ENCODE data around the gene CST8. TPM values are rescaled to one million over a fixed set of nuclear protein-coding genes. Genes with fewer than 3 reads are reported as not detected.
"Not testable (repeated sequence)": the region's sequence is repeated elsewhere in the genome, so short reads cannot be mapped to it uniquely, and the experiment has no call there.

CST8 gene, protein sequence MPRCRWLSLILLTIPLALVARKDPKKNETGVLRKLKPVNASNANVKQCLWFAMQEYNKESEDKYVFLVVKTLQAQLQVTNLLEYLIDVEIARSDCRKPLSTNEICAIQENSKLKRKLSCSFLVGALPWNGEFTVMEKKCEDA
- not detected in 2 replicates for total RNA-seq (2014; rRNA removed; shearing (Covaris generic))

DNA sequence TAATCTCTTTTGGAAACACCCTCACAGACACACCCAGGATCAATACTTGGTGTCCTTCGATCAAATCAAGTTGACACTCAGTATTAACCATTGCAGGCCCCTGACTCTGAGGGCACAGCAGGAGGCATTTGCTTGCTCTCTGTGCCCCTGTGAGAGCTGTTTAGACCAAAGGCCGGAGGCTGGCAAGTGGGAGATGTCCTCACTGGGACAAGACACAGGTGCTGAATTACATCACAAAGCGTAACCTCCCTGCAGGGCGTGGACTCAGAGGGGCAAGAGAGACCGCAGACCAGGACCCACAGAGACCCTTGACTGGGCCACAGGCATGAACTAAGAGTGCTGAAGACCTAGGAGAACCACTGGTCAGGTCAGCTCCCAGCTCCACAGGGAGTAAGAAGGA is at the start of gene CST8:
TSS of gene CST8 (plus strand) at position 301 of the 400 bp plus-strand sequence. CDS start 551 bp downstream, outside the sequence.
- DNase-seq (ENCODE audit: low spot score), result no peak
- in situ Hi-C loops (cut with HindIII; ENCODE audit: low sequenced_read_pairs), result no loop called here

DNA sequence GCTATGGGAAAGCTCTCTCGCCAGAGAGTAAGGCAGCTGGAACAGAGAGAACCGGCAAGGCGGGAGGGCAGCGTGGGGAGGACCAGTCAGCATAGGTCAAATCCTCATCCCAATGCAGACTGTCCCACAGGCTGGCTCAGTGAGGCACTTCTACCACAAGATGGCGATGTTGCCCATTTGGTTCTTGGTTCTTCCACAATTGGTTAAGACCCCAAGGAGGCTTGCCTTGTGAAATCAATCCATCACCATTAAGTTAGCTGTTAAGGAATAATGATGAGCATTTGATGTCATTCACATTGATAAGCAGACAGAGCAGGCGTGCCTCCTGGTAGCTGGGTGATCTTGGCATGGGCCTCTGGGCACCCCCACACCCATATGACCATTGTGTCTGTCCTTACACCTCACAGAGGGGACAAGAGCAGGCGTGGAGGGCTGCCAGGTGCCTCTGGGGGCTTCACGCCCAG is 49.0 kb upstream of the CST8 start:
- peak; percentile 79 for DNase-seq (ENCODE audit: low spot score)
- in situ Hi-C loops (cut with HindIII; ENCODE audit: low sequenced_read_pairs), result no loop called here

DNA sequence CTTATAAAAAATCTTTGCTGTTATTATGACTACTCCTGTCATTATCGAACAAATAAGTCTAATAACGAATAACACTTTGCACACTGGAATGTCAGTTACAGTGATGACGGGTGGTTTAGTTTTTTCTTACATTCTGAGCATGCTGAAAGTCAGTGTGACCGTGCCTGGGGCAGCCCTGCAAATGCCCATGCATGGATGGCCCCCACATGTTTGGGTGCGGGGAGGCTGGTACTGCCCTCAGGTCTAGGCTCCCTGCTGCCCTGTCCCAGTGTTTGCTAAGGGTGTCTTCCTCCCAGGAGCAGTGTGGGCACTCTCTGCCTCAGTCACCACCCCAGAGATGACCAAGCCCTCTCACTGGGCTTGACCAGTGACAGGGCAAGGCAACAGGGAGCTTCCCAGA is 48.5 kb upstream of the CST8 start:
- in situ Hi-C loops (cut with HindIII; ENCODE audit: low sequenced_read_pairs), result no loop called here
- no peak for DNase-seq (ENCODE audit: low spot score)

DNA sequence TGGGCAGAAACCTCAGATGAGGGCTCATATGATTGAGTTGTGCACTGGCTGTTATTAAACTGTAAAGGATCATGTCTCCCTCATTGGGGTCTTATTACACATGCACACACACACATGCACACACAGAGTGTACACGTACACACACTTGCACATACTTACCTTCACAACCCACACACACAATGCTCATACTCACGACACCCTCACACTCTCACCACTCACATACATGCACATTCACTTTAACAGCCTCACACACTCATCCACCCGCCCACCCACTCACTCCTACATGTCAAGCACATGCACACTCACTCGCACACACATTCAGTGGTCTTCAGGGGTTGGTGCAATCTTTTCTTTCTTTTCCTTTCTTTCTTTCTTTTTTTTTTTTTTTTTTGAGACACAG is 46.1 kb upstream of the CST8 start:
- no peak for DNase-seq (ENCODE audit: low spot score)
- in situ Hi-C loops (cut with HindIII; ENCODE audit: low sequenced_read_pairs), result no loop called here

DNA sequence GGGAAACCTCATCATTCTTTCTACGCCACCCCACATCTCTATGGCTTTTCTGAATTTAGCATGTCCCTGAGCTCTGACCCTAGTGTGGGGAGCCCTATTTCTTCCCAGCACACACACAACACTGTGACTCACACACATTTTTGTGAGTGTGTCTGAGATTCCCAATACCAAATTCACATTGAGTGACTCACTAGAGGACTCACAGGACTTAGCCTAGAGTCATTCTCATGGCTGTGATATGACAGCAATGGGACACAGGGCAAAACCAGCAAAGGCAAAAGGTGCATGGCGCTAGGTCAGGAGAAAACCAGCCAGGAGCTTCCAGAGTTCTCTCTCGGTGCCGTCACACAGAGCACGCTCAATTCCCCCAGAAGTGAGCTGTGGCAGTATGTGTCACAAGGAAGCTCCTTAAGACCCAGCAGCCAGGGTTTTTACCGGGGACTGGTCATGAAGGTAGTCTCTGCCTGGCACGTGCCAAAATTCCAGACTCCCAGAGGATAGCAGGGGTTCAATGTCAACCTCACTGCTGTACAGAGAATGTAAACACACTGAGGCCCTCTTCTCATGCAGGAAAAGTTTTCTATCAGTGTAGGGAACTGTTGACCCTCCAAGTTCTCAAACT is 45.2 kb upstream of the CST8 start:
- DNase-seq (ENCODE audit: low spot score), result no peak

DNA sequence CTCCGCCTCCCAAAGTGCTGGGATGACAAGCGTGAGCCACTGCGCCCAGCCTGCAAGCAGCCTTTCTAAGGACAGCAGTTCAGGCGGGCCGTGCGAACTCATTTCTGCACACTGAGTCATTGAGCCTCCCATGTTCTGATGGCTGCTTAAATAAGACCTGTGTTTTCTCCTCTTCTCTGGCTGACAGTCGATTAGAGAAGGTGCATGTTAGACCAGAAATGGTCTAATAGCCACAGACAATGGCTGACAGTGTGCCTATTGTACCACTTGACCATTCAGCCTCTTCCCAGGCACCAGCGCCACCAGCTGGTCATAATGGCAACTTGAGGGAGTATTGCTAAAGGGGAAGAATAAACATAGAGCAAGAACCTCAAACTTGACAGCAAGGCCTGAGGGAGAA is 44.4 kb upstream of the CST8 start:
- in situ Hi-C loops (cut with HindIII; ENCODE audit: low sequenced_read_pairs), result no loop called here
- DNase-seq (ENCODE audit: low spot score), result peak; percentile 42

More for the DNA sequence above, 45.2 kb upstream of the CST8 start:
- in situ Hi-C loops (cut with HindIII; ENCODE audit: low sequenced_read_pairs), result no loop called here

DNA sequence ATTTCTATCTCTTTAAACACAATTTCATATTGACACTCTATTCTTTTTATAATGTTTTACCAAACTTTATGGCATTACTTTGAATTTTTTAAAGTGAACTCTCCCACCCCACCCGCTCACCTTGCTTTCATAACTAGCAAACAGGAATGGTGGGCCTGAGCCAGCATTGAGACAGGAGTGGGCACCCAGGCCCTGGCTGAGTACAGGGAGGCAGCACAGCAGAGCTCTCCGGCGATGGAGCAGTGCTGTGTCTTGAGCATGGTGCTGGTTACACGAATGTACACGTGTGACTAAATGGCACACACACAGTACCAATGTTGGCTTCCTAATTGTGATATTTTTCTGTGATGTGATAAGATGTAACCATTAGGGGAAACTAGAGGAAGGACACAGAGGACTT is 42.8 kb upstream of the CST8 start:
- in situ Hi-C loops (cut with HindIII; ENCODE audit: low sequenced_read_pairs), result no loop called here
- DNase-seq (ENCODE audit: low spot score), result no peak

DNA sequence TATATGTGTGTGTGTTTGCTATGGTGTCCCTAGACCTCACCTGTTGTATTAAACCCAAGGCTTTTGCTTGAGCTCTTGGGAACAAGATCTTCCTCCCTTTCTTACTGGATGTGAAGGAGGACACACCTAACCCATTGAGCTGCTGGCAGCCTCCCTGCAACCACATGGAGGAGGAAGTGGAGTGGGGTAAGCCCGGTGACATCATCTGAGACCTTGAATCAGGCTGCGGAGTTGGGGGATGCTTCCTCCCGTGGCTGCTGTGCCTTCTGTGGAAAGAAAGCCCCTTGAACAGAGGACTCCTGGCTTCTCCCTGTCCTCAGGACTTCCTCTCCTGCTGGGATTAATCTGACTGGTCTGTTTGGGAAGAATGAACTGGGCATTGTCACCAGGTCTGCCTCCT is 41.5 kb upstream of the CST8 start:
- in situ Hi-C loops (cut with HindIII; ENCODE audit: low sequenced_read_pairs), result no loop called here
- DNase-seq (ENCODE audit: low spot score), result no peak

DNA sequence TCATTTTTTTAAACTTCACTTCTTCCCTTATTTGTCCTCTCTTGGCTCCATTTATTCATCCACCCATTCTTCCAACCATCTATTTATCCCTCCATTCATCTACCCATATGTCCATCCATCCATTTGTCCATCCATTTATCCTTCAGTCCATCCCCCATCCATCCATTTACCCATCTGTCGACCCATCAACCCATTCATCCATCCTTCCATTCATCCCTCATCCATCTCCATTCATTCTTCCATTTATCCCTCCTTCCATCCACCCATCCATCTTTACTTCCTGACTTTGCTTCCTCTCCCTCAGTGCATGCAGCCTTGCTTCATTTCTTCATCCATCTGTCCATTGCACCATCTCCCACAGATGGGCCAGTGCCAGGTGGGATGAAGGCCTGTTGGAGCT is 40.0 kb upstream of the CST8 start:
- in situ Hi-C loops (cut with HindIII; ENCODE audit: low sequenced_read_pairs), result no loop called here
- DNase-seq (ENCODE audit: low spot score), result no peak

DNA sequence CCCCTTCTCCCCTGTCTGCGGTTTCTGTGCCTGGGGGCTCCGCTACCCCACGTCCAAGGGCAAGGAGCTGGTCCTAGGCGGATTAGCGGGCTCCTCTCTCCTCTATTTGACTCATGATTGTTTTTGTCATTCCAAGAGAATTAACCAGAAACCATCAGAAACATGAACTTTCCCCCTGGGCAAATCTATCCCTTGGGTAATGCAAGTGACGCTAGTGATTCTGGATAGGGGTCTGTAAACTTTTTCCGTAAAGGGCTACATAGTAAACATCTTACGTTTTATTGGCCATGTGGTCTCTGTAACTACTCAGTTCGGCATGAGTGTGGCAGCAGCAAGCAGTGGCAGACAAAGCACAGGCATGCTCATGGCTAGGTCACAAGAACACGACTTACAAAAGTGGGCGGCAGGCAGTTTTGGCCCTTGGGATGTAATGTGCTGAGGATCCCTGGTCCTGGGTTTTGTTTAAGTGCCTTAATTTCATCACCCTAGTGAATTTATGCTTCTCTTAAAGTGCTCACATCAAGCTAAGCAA is 38.9 kb upstream of the CST8 start:
- no peak for DNase-seq (ENCODE audit: low spot score)
- in situ Hi-C loops (cut with HindIII; ENCODE audit: low sequenced_read_pairs), result no loop called here

DNA sequence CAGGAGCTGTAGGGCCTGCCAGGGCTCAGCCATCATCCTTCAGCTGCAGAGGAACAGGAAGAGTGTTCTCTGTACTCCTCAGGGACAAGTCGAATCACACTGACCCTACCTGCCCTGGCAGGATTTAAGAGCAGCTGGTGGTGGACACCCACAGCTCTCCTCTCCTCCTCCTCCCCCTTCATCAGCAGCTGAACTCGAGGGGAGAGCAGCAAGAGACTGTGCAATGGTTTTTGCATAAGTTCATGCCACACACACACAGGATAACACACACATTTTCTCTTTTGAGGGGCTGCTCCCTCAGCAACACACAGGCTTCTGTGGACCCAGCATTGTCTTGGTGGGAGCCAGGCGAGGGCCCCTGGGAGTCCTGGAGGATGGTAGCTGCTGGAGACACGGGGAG is 38.1 kb upstream of the CST8 start, which contains the start of gene CST11:
TSS of gene CST11 (minus strand) at position 101 of the 400 bp plus-strand sequence. CDS start at position 36, 65 bp downstream.
- DNase-seq (ENCODE audit: low spot score), result no peak
- in situ Hi-C loops (cut with HindIII; ENCODE audit: low sequenced_read_pairs), result no loop called here

DNA sequence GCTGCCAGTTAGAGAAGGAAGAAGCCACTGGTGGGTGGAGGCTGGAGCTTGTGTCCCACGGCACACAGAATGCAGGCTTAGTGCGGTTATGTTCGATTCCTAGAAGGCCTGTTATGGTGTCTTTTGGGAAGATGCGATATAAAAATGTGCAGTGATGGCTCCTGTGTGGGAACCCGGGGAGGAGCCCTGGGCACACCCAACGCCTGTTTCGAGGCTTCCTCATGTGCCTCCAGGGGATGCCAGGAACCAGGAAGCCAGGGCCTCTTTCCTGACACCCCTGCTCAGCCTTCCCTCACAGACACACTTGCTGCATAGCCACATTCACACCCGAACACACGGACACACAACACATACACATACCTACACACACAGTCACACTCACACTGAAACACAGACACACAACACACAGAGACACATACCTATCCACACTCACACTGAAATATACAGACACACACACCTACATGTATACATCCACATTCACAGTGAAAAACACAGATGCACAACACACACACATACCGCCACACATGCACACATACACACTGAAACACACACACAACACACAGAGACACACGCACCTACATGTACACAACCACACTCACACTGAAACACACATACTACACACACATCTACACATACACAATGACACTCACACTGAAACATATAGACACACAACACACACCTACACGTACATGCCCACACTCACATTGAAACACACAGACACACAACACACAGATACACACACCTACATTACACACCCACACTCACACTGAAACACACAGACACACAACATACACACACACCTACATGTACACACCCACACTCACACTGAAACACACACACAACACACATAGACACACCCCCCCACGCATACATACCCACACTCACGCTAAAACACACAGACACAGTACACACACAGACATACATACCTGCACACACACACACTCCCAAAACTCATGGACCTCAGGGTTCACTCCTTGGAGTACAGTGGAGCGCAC is 37.1 kb upstream of the CST8 start:
- in situ Hi-C loops (cut with HindIII; ENCODE audit: low sequenced_read_pairs), result no loop called here
- no peak for DNase-seq (ENCODE audit: low spot score)

DNA sequence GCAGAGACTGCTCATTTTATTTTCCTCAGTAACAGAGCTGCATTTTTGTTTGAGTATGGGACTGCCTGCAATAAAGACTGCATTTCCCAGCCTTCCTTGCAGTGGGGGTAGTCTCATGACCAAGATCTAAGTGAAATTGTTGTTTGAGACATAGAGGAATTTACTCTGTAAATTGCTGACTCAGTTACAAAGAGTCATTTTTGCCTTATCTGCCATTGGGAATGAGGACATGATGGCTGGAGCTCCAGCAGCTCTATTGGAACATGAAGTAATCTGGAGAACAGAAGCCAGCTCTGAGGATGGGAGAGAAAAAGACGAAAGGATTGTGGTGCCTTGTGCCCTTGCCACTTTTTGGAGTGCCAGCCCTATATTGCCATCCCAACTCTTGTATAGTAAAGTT is 36.1 kb upstream of the CST8 start:
- in situ Hi-C loops (cut with HindIII; ENCODE audit: low sequenced_read_pairs), result no loop called here

DNA sequence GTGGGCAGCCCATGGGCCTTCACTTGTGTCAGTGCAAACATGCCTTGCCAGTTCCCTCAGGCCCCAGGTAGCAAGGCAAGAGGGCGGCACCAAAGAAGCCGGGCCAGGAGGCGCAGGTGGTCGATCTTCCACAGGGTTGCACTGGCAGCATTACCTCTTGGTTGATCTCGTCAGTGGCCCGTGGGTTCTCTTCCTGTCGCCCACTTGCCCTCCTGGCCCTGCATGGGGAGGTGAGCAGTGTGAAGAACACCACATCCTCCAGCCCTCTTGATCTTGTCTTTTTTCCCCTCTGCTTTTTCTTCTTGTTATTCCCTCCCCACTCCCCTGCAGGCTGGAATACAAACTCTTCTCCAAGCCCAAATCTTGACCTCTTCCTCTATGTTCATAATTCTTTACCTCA is 35.3 kb upstream of the CST8 start:
- in situ Hi-C loops (cut with HindIII; ENCODE audit: low sequenced_read_pairs), result no loop called here
- no peak for DNase-seq (ENCODE audit: low spot score)

More for the DNA sequence above, 36.1 kb upstream of the CST8 start:
- no peak for DNase-seq (ENCODE audit: low spot score)

DNA sequence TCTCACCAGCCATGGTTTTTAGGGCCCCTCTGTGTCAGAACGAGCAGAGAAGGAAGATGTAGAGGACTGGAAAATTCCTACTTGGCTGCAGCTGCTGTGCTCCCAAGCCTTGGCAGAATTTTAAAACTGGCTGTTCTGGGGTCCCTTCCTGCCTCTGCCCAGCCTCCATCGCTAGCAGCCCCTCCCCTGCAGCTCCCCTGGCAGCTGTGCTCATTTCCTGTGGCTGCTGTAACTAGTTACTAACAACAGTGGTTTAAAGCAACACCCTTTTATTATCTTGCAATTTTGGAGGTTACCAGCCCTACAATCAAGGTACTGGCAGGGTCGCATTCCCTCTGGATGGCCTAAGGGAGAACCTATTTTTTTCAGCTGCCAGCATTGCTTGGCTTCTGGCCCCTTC is 34.5 kb upstream of the CST8 start:
- in situ Hi-C loops (cut with HindIII; ENCODE audit: low sequenced_read_pairs), result no loop called here
- DNase-seq (ENCODE audit: low spot score), result no peak

DNA sequence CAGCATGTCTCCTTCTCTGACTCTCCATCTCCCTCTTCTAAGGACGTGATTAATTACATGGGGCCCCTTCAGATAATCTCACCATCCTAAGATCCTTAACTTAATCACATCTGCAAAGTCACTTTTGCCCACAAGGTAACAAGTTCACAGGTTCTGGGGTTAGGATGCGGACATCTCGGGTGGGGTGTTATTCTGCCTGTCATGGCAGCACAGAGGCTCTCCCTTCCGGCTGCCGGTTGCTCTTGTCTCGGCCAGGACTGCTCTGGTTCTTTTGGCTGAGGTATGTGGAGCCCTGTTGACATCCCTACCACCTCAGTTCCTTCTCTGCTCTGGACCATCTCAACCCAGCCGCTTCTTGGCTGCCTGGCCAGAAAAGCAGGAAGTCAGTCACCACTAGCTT is 34.0 kb upstream of the CST8 start:
- DNase-seq (ENCODE audit: low spot score), result no peak
- in situ Hi-C loops (cut with HindIII; ENCODE audit: low sequenced_read_pairs), result no loop called here

DNA sequence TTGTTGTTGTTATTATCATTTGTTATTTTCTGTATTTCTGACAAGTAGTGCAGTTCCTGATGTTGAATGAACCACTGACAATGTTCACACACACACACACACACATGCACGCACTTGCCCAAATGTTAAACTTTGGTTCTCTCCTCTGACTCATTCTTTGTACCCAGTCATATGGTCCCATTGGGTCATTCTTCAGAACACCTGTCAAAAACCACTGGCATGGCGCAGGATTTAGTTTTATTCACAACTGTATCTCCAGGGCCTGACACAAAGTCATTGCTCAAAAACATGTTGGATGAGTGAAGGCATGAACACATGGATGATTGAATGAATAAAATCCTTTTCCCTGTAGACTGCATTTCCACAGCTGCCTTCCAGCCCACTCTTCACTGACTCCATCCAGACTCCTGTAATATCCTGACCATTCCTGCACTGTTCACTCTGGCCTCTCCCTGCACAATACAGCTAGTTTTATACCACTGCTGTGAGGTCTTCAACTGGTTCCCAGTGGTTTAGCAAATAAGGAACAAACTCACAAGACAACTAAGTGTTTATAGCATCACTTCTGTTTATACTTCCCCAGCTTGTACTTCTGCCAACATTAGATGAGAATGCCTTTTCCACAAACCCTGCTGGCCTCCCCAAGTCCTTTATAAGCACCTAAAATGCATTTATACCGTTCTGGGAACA is 31.3 kb upstream of the CST8 start:
- in situ Hi-C loops (cut with HindIII; ENCODE audit: low sequenced_read_pairs), result no loop called here
- DNase-seq (ENCODE audit: low spot score), result no peak

DNA sequence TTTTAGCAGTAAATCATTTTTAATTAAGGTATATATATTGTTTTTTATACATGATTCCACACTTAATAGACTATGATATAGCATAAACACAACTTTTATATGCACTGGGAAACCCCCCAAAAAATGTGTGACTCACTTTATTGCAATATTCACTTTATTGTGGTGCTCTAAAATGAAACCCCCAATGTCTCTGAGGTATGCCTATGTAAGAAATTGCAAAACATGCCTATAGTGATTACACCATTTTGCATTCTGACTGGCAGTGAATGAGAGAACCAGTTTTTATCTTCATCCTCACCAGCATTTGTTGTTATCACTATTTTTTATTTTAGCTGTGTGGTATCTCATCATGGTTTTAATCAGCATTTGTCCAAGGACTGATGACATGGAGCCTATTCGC is 29.7 kb upstream of the CST8 start:
- in situ Hi-C loops (cut with HindIII; ENCODE audit: low sequenced_read_pairs), result no loop called here
- DNase-seq (ENCODE audit: low spot score), result no peak

DNA sequence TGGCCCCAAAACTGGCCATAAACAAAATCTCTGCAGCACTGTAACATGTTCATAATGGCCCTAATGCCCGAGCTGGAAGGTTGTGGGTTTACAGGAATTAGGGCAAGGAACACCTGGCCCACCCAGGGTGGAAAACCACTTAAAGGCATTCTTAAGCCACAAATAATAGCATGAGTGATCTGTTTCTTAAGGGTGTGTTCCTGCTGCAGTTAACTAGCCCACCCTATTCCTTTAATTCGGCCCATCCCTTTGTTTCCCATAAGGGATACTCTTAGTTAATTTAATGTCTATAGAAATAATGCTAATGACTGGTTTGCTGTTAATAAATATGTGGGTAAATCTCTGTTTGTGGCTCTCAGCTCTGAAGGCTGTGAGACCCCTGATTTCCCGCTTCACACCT is 24.0 kb upstream of the CST8 start:
- DNase-seq (ENCODE audit: low spot score); in situ Hi-C loops (cut with HindIII; ENCODE audit: low sequenced_read_pairs): not testable (repeated sequence)

All from G401 (cell line).